ENCODE data around the gene MKKS.

Gene MKKS

GRCh38 chr20:10376270-10377075, 57.5 kb downstream of the MKKS start:
- no peaks in the 10 kb centered on the region for H3K9me3 ChIP-seq (ENCODE audit: low read depth, low read length)
- DNase-seq (ENCODE audit: low read depth, low spot score) = no peak
- H3K36me3 ChIP-seq (ENCODE audit: insufficient read depth, low read length) = no peaks in the 10 kb centered on the region
- no peak overlapping the region for H3K9ac ChIP-seq (ENCODE audit: insufficient read length)
- H3K4me3 ChIP-seq = no peak overlapping the region
- TF ChIP-seq FOXP2 (optimal IDR thresholded peaks at IDR 0.05; ENCODE audit: control extremely low read depth, extremely low read length, insufficient read depth) = no peak
- no peak for TF ChIP-seq EZH2 (IDR thresholded peaks at IDR 0.05)
- no peak for TF ChIP-seq POLR2AphosphoS5 (IDR thresholded peaks at IDR 0.05; ENCODE audit: borderline replicate concordance, low read depth, low read length)
- H3K27ac ChIP-seq = no peak overlapping the region

- Histone ChIP-seq H3K9me3 (ENCODE audit: low read depth, low read length) (0 out of 2 replicates have a peak, but pooled peaks cover 3% of the 10 kb centered on the region), H3K27ac (no peak overlapping the region), H3K9ac (ENCODE audit: insufficient read length) (no peak overlapping the region), H3K36me3 (ENCODE audit: insufficient read depth, low read length) (no peaks in the 10 kb centered on the region), H3K4me3 (no peak overlapping the region)
- TF ChIP-seq POLR2AphosphoS5 (IDR thresholded peaks at IDR 0.05; ENCODE audit: borderline replicate concordance, low read depth, low read length) (no peak), FOXP2 (optimal IDR thresholded peaks at IDR 0.05; ENCODE audit: control extremely low read depth, extremely low read length, insufficient read depth) (no peak), EZH2 (IDR thresholded peaks at IDR 0.05) (no peak)
- DNase-seq (ENCODE audit: low read depth, low spot score) = no peak
These were observed 58.8 kb downstream of the MKKS start for GRCh38 chr20:10375191-10375590.

GRCh38 chr20:10374036-10374435, 60.0 kb downstream of the MKKS start:
- TF ChIP-seq FOXP2 (optimal IDR thresholded peaks at IDR 0.05; ENCODE audit: control extremely low read depth, extremely low read length, insufficient read depth) (no peak), POLR2AphosphoS5 (IDR thresholded peaks at IDR 0.05; ENCODE audit: borderline replicate concordance, low read depth, low read length) (no peak), EZH2 (IDR thresholded peaks at IDR 0.05) (no peak)
- no peak for DNase-seq (ENCODE audit: low read depth, low spot score)
- H3K4me3 ChIP-seq = no peak overlapping the region
- H3K9ac ChIP-seq (ENCODE audit: insufficient read length) = no peak overlapping the region
- H3K36me3 ChIP-seq (ENCODE audit: insufficient read depth, low read length) = no peaks in the 10 kb centered on the region
- 0 out of 2 replicates have a peak, but pooled peaks cover 3% of the 10 kb centered on the region for H3K9me3 ChIP-seq (ENCODE audit: low read depth, low read length)
- no peak overlapping the region for H3K27ac ChIP-seq

- TF ChIP-seq FOXP2 (optimal IDR thresholded peaks at IDR 0.05; ENCODE audit: control extremely low read depth, extremely low read length, insufficient read depth) (no peak), EZH2 (IDR thresholded peaks at IDR 0.05) (no peak), POLR2AphosphoS5 (IDR thresholded peaks at IDR 0.05; ENCODE audit: borderline replicate concordance, low read depth, low read length) (no peak)
- Histone ChIP-seq H3K36me3 (ENCODE audit: insufficient read depth, low read length) (no peaks in the 10 kb centered on the region), H3K9me3 (ENCODE audit: low read depth, low read length) (0 out of 2 replicates have a peak, but pooled peaks cover 3% of the 10 kb centered on the region), H3K4me3 (no peak overlapping the region), H3K9ac (ENCODE audit: insufficient read length) (no peak overlapping the region), H3K27ac (no peak overlapping the region)
- no peak for DNase-seq (ENCODE audit: low read depth, low spot score)
These were observed 62.6 kb downstream of the MKKS start for GRCh38 chr20:10371467-10371866.

GRCh38 chr20:10370091-10370887, 63.7 kb downstream of the MKKS start:
- no peak overlapping the region; the same call in 1 of the 2 replicates for H3K27ac ChIP-seq
- DNase-seq (ENCODE audit: low read depth, low spot score) = no peak
- H3K36me3 ChIP-seq (ENCODE audit: insufficient read depth, low read length) = no peaks in the 10 kb centered on the region
- no peak for TF ChIP-seq POLR2AphosphoS5 (IDR thresholded peaks at IDR 0.05; ENCODE audit: borderline replicate concordance, low read depth, low read length)
- no peak for TF ChIP-seq EZH2 (IDR thresholded peaks at IDR 0.05)
- TF ChIP-seq FOXP2 (optimal IDR thresholded peaks at IDR 0.05; ENCODE audit: control extremely low read depth, extremely low read length, insufficient read depth) = no peak
- no peak overlapping the region for H3K9ac ChIP-seq (ENCODE audit: insufficient read length)
- H3K4me3 ChIP-seq = no peak overlapping the region
- H3K9me3 ChIP-seq (ENCODE audit: low read depth, low read length) = 0 out of 2 replicates have a peak, but pooled peaks cover 3% of the 10 kb centered on the region

- Histone ChIP-seq H3K9ac (ENCODE audit: insufficient read length) (no peak overlapping the region), H3K27ac (0 out of 2 replicates have a peak overlapping the region, but pooled peaks have one; percentile 7), H3K36me3 (ENCODE audit: insufficient read depth, low read length) (no peaks in the 10 kb centered on the region), H3K4me3 (no peak overlapping the region), H3K9me3 (ENCODE audit: low read depth, low read length) (0 out of 2 replicates have a peak, but pooled peaks cover 3% of the 10 kb centered on the region)
- TF ChIP-seq EZH2 (IDR thresholded peaks at IDR 0.05) = no peak
- TF ChIP-seq POLR2AphosphoS5 (IDR thresholded peaks at IDR 0.05; ENCODE audit: borderline replicate concordance, low read depth, low read length) = no peak
- TF ChIP-seq FOXP2 (optimal IDR thresholded peaks at IDR 0.05; ENCODE audit: control extremely low read depth, extremely low read length, insufficient read depth) = no peak
- DNase-seq (ENCODE audit: low read depth, low spot score) = no peak
These were observed 64.3 kb downstream of the MKKS start for GRCh38 chr20:10369723-10370090.

GRCh38 chr20:10368702-10369041, 65.3 kb downstream of the MKKS start:
- Histone ChIP-seq H3K4me3 (no peak overlapping the region), H3K9me3 (ENCODE audit: low read depth, low read length) (0 out of 2 replicates have a peak, but pooled peaks cover 3% of the 10 kb centered on the region), H3K9ac (ENCODE audit: insufficient read length) (no peak overlapping the region), H3K27ac (no peak overlapping the region), H3K36me3 (ENCODE audit: insufficient read depth, low read length) (no peaks in the 10 kb centered on the region)
- TF ChIP-seq POLR2AphosphoS5 (IDR thresholded peaks at IDR 0.05; ENCODE audit: borderline replicate concordance, low read depth, low read length) (no peak), EZH2 (IDR thresholded peaks at IDR 0.05) (no peak), FOXP2 (optimal IDR thresholded peaks at IDR 0.05; ENCODE audit: control extremely low read depth, extremely low read length, insufficient read depth) (no peak)
- no peak for DNase-seq (ENCODE audit: low read depth, low spot score)

All from SK-N-MC (cell line).